Thyroid gland (tissue), 4 donors: ENCODE measurements around the gene NFIA. TPM values are rescaled to one million over a fixed set of nuclear protein-coding genes. Genes with fewer than 3 reads are reported as not detected.
A peak's percentile ranks its signal among the peaks of the same experiment; 100 is the strongest.

Experiments
- DNase-seq, 2 donors: peaks; one replicate each; pipeline ENCODE4 v3.0.0-alpha.2; 2019
- H3K27ac ChIP-seq, 3 donors: fragments of 200-600 bp; sonication (generic); 1 replicate in 2 of 3; 2 replicates in 1 of 3; pipeline ENCODE4 v1.5.1; 2016 to 2019; ENCODE audit warnings: mild to moderate bottlenecking in 1 of 3, moderate library complexity in 1 of 3
- H3K27me3 ChIP-seq: fragments of 200-600 bp; sonication (generic); one replicate; pipeline ENCODE4 v1.5.1; 2019
- H3K36me3 ChIP-seq, 2 donors: fragments of 200-600 bp; sonication (generic); one replicate each; pipeline ENCODE4 v1.5.1; 2016 to 2019
- H3K4me1 ChIP-seq, 2 donors: fragments of 200-600 bp; sonication (generic); one replicate each; pipeline ENCODE4 v1.5.1; 2017 to 2019
- H3K4me3 ChIP-seq, 3 donors: fragments of 200-600 bp; sonication (generic); replicated peaks in 1 of 3; 1 replicate in 2 of 3; 2 replicates in 1 of 3; pipeline ENCODE4 v1.5.1; 2016; ENCODE audit warnings: mild to moderate bottlenecking in 1 of 3
- H3K9me3 ChIP-seq: fragments of 200-600 bp; sonication (generic); one replicate; pipeline ENCODE4 v1.5.1; 2017
- POLR2A ChIP-seq, 2 donors: fragments of 450-650 bp; IDR thresholded peaks; one replicate each; pipeline ENCODE4 v1.6.1; 2017; ENCODE audit warnings: antibody characterized with exemption in 2 of 2, mild to moderate bottlenecking in 2 of 2, moderate library complexity in 1 of 2
- WGBS, 2 donors: methylation state at CpG; one replicate each; pipeline ENCODE4 v1.1.5; 2017; 5-methylcytosine and 5-hydroxymethylcytosine counted together
- intact Hi-C: fragments of 100-400 bp; cut with DNase I; formaldehyde crosslinking; loops from one replicate; pipeline ENCODE4 v1.15.1; 2023
- total RNA-seq, 4 donors: library from RNA; depleted of rRNA; stranded (reverse); fragments of >200 nt; gene quantifications; one replicate each; pipeline ENCODE4 v1.2.3, GENCODE V29; 2016
- TF ChIP-seq, protein P1 (sequence below), 6 experiments: fragments of 200-600 bp in 3 of 6; fragments of 450-650 bp in 3 of 6; sonication (generic) in 3 of 6; IDR thresholded peaks; one replicate each; pipeline ENCODE4 v1.5.1; 2016 to 2019; ENCODE audit warnings: antibody characterized with exemption in 6 of 6, mild to moderate bottlenecking in 2 of 6, inconsistent platforms in 1 of 6, moderate library complexity in 1 of 6

The NFIA gene
- total RNA-seq, 4 donors from 2014 or later = 105 to 149 (median 118) TPM

DNA sequence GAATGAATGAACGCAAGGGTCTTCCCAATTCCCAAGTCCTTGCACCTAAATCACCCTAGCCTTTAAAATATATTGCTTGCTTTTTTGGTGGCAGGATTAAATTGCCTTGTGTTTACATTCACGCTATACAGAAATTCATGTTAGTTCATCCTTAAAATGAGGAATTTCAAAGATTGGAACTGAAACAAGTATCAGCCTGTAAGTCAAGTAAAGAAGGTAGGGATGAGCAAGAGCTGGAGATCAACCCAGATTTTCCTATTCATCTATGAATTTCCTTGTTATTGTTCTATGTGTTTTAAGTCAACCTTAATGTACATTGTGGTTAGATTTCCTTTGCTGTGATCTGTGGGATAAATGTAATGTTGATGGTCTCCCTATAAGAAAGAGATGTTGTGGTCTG, 248.2 kb downstream of the NFIA start:
- no peak for TF ChIP-seq POLR2A (IDR thresholded peaks at IDR 0.05)
- TF ChIP-seq, protein P1, sequence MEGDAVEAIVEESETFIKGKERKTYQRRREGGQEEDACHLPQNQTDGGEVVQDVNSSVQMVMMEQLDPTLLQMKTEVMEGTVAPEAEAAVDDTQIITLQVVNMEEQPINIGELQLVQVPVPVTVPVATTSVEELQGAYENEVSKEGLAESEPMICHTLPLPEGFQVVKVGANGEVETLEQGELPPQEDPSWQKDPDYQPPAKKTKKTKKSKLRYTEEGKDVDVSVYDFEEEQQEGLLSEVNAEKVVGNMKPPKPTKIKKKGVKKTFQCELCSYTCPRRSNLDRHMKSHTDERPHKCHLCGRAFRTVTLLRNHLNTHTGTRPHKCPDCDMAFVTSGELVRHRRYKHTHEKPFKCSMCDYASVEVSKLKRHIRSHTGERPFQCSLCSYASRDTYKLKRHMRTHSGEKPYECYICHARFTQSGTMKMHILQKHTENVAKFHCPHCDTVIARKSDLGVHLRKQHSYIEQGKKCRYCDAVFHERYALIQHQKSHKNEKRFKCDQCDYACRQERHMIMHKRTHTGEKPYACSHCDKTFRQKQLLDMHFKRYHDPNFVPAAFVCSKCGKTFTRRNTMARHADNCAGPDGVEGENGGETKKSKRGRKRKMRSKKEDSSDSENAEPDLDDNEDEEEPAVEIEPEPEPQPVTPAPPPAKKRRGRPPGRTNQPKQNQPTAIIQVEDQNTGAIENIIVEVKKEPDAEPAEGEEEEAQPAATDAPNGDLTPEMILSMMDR (IDR thresholded peaks at IDR 0.05) = no peak
- WGBS, 2 donors = 96 to 100% methylated on average over 2 of the region's 2 CpGs
- H3K4me3 ChIP-seq = no peak overlapping the region
- intact Hi-C loops = no loop called here
- H3K27ac ChIP-seq = no peak overlapping the region
- H3K27me3 ChIP-seq = no peaks in the 10 kb centered on the region
- peaks cover 0 to 11% of the 10 kb centered on the region in 2 donors for H3K4me1 ChIP-seq
- H3K36me3 ChIP-seq = no peaks in the 10 kb centered on the region
- no peaks in the 10 kb centered on the region for H3K9me3 ChIP-seq
- no peak for DNase-seq

DNA sequence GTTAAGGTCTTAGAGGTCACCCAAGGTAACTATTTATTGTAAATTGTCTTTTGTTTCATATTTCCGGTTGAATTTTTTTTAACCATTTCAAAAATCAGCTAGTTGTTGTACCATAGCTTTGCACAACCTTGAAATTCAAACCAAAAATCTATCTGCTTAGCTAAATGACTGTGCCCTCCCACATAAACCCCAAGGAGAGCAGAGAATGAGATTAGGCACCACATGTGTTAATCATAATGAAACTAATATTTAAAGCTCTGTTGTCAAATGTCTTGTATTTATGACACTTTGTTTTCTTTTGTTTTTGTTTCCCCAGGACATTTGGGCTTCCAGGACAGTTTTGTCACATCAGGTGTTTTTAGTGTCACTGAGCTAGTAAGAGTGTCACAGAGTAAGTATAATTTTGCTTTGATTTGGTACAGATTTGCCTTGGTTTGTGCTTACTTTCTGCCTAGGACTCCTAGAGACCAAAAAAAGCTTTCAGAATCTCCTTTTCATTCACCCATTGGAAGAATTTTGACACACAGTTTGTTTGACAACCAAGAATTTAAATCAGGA, 249.9 kb downstream of the NFIA start:
- intact Hi-C loops = no loop called here
- no peak for TF ChIP-seq POLR2A (IDR thresholded peaks at IDR 0.05)
- TF ChIP-seq, protein P1 (IDR thresholded peaks at IDR 0.05) = no peak
- H3K4me3 ChIP-seq = no peak overlapping the region
- H3K27ac ChIP-seq = no peak overlapping the region
- H3K27me3 ChIP-seq = no peaks in the 10 kb centered on the region
- H3K4me1 ChIP-seq = peaks cover 7 to 19% of the 10 kb centered on the region in 2 donors
- no peak for DNase-seq
- H3K9me3 ChIP-seq = no peaks in the 10 kb centered on the region
- no peaks in the 10 kb centered on the region for H3K36me3 ChIP-seq
- WGBS, 2 donors = 64 to 73% methylated on average over 1 of the region's 1 CpG

DNA sequence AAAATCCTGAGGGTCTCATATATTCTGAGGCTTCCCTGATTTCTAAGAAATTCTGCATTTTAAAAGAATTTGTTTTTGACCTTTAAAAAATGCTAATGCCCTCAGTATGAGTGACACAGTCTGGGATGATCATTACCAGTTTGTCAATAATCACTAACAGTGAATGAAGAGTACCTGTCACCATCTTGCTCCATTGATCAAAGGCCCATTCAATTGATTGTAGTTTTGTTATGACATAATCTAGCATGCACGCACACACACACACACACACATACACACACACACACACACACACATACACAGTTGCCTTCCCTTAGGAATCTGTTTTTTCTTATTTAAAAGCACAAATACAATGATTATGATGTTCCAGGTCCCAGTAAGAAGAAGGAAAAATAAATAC, 250.4 kb downstream of the NFIA start:
- no peak for TF ChIP-seq POLR2A (IDR thresholded peaks at IDR 0.05)
- TF ChIP-seq, protein P1 (IDR thresholded peaks at IDR 0.05) = no peak
- intact Hi-C loops = no loop called here
- H3K36me3 ChIP-seq = no peaks in the 10 kb centered on the region
- H3K9me3 ChIP-seq = no peaks in the 10 kb centered on the region
- peaks cover 13 to 24% of the 10 kb centered on the region in 2 donors for H3K4me1 ChIP-seq
- 82 to 87% methylated on average over 1 of the region's 1 CpG for WGBS, 2 donors
- no peak overlapping the region for H3K4me3 ChIP-seq
- no peak for DNase-seq
- H3K27me3 ChIP-seq = no peaks in the 10 kb centered on the region
- no peak overlapping the region for H3K27ac ChIP-seq

DNA sequence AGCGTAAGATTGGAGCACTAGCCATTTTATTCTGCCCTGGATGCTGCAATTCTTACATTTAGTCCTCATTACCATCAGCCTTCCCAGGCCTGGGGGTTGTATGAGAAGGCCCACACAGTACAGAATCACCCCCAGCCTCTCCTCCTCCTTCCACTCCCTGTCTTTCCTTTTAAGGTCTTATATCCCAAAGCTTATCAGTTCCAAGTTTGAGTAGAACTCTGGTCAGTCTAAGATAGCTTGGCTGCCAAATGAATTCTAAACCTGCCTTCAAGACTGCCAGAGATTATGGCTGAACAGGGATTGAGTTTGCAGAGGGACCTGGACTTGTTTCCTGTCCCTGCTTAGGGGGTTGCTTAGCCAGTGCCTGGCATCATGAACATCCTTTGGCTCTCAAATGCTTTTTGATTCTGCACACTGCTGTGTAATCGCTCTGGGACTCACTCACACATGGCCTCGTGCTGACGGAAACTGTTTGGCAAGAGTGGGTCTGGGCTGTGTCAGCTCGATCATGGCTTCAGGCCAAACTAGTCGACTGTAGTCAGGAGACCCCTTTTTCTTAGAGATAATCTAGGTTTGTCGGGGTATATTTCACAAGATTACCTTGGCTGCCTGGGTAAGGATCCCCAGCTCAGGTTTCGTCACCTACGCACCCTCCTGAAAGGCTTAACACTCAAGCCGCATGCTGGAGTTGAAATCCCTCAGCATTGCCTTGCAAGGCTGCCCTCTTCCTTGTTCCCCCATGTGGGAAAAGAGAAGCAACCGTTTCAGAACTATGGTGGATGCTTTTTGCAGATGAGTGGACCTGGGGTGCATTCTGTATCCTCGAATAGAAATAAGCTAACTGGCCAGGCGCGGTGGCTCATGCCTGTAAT, 252.6 kb downstream of the NFIA start:
- Histone ChIP-seq H3K4me1 (peaks cover 22 to 39% of the 10 kb centered on the region in 2 donors), H3K27ac (peak overlapping the region; percentile 26 to 56 (median 37)), H3K27me3 (no peaks in the 10 kb centered on the region), H3K4me3 (no peak overlapping the region), H3K9me3 (no peaks in the 10 kb centered on the region), H3K36me3 (no peaks in the 10 kb centered on the region)
- TF ChIP-seq, protein P1 (IDR thresholded peaks at IDR 0.05) = no peak
- TF ChIP-seq POLR2A (IDR thresholded peaks at IDR 0.05) = no peak
- peak; percentile 37 to 59 for DNase-seq
- WGBS, 2 donors = 72 to 80% methylated on average over 10 to 14 of the region's 14 CpGs
- intact Hi-C loops = loop anchor here (5.0 kb wide), 1 partner anchor 283 kb away; no protein-coding TSS in a partner anchor

DNA sequence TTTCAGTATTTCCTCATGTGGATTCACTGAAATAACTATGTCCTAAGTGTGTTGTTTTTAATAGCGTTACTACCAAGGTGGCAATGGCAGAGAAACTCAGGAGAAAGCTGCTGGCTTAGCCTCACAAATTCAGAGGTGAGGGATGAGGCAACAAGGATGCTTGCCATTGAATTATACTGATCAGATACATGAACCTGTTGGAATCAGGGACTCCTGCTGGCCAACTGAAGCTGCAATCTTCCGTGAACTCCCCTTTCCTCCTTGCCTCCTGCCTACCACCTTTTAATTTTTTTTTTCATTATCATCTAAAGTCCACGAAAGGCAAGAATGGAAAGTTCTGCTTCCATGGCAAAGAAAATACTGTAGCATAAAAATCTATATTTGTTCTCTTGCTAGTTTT, 254.7 kb downstream of the NFIA start:
- TF ChIP-seq, protein P1 (IDR thresholded peaks at IDR 0.05) = peak in 4 of 6 experiments; percentile 4 to 42 (median 30)
- no peak for TF ChIP-seq POLR2A (IDR thresholded peaks at IDR 0.05)
- 55 to 64% methylated on average over 3 of the region's 3 CpGs for WGBS, 2 donors
- intact Hi-C loops = loop anchor here (5.0 kb wide), 1 partner anchor 285 kb away; no protein-coding TSS in a partner anchor
- H3K4me1 ChIP-seq = peaks cover 22 to 39% of the 10 kb centered on the region in 2 donors
- H3K27ac ChIP-seq = peak overlapping the region; percentile 58 to 70 (median 67)
- H3K4me3 ChIP-seq = no peak overlapping the region
- no peaks in the 10 kb centered on the region for H3K9me3 ChIP-seq
- no peaks in the 10 kb centered on the region for H3K36me3 ChIP-seq
- H3K27me3 ChIP-seq = no peaks in the 10 kb centered on the region
- DNase-seq = peak; percentile 21 to 22
